ENCODE data around the gene FYB1.
"Not testable (repeated sequence)": the region's sequence is repeated elsewhere in the genome, so short reads cannot be mapped to it uniquely, and the experiment has no call there.

The FYB1 gene

GRCh38 chr5:39219437-39219836 lies at the start of gene FYB1:
TSS of gene FYB1 (minus strand) at chr5:39219563. CDS start at chr5:39202960, 16,603 bp downstream.
- no peak for FAIRE-seq

- no peak for FAIRE-seq
These were observed 47.8 kb upstream of the FYB1 start for GRCh38 chr5:39267186-39267585.

- FAIRE-seq: no peak
These were observed 47.1 kb upstream of the FYB1 start for GRCh38 chr5:39266442-39266841.

GRCh38 chr5:39264528-39264927 lies 45.2 kb upstream of the FYB1 start:
- FAIRE-seq: no peak

GRCh38 chr5:39262981-39263380 lies 43.6 kb upstream of the FYB1 start:
- FAIRE-seq: no peak

GRCh38 chr5:39260095-39260494 lies 40.7 kb upstream of the FYB1 start:
- FAIRE-seq: no peak

- no peak for FAIRE-seq
These were observed 38.2 kb upstream of the FYB1 start for GRCh38 chr5:39257554-39257953.

GRCh38 chr5:39256477-39257235 lies 37.3 kb upstream of the FYB1 start:
- no peak for FAIRE-seq

GRCh38 chr5:39255406-39255805 lies 36.0 kb upstream of the FYB1 start:
- no peak for FAIRE-seq

- FAIRE-seq: no peak
These were observed 35.3 kb upstream of the FYB1 start for GRCh38 chr5:39254671-39255070.

GRCh38 chr5:39253196-39253595 lies 33.8 kb upstream of the FYB1 start:
- no peak for FAIRE-seq

- FAIRE-seq: no peak
These were observed 30.4 kb upstream of the FYB1 start for GRCh38 chr5:39249564-39250274.

- FAIRE-seq: no peak
These were observed 29.7 kb upstream of the FYB1 start for GRCh38 chr5:39249069-39249468.

- no peak for FAIRE-seq
These were observed 21.4 kb upstream of the FYB1 start for GRCh38 chr5:39240750-39241149.

- FAIRE-seq: no peak
These were observed 19.2 kb upstream of the FYB1 start for GRCh38 chr5:39238366-39239105.

GRCh38 chr5:39236718-39237117 lies 17.4 kb upstream of the FYB1 start:
- no peak for FAIRE-seq

GRCh38 chr5:39235648-39236047 lies 16.3 kb upstream of the FYB1 start:
- no peak for FAIRE-seq

GRCh38 chr5:39234494-39234893 lies 15.1 kb upstream of the FYB1 start:
- not testable (repeated sequence) for FAIRE-seq

- no peak for FAIRE-seq
These were observed 14.4 kb upstream of the FYB1 start for GRCh38 chr5:39233783-39234182.

GRCh38 chr5:39231705-39232525 lies 12.6 kb upstream of the FYB1 start:
- FAIRE-seq: no peak

- no peak for FAIRE-seq
These were observed 9.2 kb upstream of the FYB1 start for GRCh38 chr5:39228596-39228995.

GRCh38 chr5:39226558-39226957 lies 7.2 kb upstream of the FYB1 start:
- FAIRE-seq: no peak

GRCh38 chr5:39226100-39226451 lies 6.7 kb upstream of the FYB1 start:
- FAIRE-seq: no peak

All from TTC549 (cell line).